ENCODE data around the gene CLCA4.
"Not testable (repeated sequence)": the region's sequence is repeated elsewhere in the genome, so short reads cannot be mapped to it uniquely, and the experiment has no call there.

CLCA4 gene, protein sequence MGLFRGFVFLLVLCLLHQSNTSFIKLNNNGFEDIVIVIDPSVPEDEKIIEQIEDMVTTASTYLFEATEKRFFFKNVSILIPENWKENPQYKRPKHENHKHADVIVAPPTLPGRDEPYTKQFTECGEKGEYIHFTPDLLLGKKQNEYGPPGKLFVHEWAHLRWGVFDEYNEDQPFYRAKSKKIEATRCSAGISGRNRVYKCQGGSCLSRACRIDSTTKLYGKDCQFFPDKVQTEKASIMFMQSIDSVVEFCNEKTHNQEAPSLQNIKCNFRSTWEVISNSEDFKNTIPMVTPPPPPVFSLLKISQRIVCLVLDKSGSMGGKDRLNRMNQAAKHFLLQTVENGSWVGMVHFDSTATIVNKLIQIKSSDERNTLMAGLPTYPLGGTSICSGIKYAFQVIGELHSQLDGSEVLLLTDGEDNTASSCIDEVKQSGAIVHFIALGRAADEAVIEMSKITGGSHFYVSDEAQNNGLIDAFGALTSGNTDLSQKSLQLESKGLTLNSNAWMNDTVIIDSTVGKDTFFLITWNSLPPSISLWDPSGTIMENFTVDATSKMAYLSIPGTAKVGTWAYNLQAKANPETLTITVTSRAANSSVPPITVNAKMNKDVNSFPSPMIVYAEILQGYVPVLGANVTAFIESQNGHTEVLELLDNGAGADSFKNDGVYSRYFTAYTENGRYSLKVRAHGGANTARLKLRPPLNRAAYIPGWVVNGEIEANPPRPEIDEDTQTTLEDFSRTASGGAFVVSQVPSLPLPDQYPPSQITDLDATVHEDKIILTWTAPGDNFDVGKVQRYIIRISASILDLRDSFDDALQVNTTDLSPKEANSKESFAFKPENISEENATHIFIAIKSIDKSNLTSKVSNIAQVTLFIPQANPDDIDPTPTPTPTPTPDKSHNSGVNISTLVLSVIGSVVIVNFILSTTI

DNA sequence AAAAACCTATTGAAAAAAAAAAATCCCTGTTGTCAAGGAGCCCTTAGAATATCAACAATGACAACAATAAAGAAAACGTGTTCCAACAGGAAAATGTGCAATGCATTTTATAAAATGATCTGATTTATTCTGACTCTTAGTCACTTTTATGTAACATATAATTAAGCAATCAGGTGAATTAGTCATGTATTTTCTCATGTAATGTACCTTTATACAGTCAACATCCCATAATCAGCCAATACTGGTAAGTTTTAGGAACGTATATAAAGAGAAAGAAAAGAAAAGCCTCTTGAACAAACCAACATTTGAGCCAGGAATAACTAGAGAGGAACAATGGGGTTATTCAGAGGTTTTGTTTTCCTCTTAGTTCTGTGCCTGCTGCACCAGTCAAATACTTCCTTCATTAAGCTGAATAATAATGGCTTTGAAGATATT, at the start of gene CLCA4:
Gene CLCA4, plus strand, starts transcription at position 292 of the 435 bp plus-strand sequence. Its CDS starts 42 bp downstream, at position 334.
- DNase-seq = no peak

DNA sequence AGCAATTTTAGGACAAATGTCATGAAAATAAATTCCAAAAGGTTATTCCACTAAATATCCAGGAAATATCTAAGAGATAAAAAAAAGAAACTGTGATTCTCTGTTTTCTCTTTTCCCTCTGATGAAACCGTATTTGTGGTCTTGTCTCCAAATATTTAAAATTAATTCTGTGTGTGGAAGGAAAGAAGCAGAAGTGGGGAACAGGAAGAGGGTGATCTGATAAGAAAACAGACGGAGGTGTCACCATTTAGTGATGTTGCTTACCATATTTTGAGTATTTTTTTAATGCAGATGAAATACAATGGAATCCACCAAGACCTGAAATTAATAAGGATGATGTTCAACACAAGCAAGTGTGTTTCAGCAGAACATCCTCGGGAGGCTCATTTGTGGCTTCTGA, 48.6 kb upstream of the CLCA4 start:
- DNase-seq = no peak

DNA sequence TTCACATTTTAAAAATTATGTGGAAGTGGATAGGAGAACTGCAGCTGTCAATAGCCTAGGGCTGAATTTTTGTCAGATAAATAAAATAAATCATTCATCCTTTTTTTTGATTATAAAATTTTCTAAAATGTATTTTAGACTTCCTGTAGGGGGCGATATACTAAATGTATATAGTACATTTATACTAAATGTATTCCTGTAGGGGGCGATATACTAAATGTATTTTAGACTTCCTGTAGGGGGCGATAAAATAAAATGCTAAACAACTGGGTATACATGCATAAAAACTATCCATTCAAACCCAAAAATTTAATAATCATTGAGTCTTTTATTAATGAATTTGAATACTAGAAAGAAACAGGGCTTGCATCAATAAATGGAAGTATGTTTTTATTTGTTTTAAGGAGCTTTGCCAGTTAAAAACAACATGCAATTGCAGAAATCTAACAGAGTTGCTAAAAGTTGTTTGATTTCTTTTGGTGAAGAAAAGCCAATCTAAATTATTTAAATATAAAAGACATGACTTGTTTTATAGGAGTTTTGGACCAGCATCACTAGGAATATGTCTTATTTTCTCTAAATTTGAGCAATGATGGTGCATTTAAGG, 46.8 kb upstream of the CLCA4 start:
- peak; percentile 78 for DNase-seq

DNA sequence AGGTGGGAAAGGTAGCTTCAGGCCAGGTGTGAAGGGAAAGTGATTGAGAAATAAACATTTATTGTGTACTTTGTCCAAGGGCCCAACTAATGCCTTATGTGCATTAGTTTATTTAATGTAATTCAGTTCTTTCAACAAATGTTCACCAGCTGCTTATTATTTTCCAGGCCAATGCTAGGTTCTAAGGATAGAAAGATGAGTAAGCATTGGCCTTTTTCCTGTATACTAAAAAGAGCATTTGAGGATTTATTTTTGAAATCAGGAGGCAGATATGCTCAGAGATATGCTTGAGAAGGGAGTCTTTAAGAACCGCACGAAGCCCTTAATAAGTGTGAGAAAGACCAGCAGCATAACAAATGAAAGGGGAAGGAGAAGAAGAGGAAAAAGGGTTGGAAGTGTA, 46.2 kb upstream of the CLCA4 start:
- DNase-seq = no peak

DNA sequence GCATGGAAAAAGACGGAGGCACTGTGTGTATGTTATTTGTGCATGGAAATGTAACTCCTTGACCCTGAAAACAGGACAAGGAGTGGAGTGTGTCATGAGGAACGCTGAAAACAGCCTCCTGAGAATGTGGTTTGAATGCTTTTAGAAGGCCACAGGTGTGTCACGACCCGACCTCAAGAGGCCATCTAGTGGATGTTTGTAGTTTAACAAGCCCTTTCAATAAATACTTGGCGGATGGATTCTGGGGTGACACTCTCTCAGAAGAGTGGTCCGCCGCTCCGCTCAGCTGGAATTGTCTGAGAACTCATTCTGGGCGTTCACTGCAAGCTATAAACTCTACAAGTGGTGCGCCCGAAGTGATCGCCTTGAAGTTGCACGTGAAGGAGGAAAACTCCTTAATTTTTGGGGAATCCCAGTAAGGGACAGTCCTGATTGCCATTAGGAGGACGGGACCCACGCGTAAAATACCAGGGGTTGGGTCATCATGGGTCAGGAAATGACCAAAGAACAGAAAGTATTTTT, 44.7 kb upstream of the CLCA4 start:
- not testable (repeated sequence) for DNase-seq

DNA sequence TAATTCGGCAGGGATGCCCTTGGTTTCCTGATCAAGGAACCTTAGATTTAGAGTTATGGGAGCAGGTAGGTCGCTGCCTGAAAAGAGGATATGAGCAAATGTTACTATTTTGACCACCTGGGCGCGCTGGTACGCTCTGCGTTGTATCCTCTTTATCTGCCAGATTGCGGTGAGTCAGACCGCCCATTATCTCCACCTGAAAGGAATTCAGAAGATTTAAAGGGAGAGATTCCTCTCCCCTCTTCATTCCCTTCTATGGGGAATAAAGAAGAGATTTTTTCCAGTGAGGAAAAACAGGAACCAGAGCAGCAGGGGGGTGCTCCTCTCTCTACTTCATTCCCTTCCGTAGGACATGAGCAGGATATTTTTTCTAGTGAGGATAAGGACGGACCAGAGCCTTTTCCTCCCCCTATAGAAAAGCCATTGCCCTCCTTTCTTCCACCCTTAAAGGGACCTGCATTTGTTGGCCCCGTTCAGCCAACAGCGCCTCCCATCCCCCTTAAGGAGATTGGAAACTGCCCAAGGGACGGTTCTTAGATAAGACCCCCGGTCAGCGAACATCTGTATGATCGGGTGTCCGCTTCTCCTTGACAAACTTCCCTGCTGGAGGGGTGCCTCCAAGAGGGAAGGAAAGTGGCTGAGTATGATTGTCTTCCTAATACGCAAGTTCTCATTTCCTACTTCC, 44.0 kb upstream of the CLCA4 start:
- DNase-seq = no peak

DNA sequence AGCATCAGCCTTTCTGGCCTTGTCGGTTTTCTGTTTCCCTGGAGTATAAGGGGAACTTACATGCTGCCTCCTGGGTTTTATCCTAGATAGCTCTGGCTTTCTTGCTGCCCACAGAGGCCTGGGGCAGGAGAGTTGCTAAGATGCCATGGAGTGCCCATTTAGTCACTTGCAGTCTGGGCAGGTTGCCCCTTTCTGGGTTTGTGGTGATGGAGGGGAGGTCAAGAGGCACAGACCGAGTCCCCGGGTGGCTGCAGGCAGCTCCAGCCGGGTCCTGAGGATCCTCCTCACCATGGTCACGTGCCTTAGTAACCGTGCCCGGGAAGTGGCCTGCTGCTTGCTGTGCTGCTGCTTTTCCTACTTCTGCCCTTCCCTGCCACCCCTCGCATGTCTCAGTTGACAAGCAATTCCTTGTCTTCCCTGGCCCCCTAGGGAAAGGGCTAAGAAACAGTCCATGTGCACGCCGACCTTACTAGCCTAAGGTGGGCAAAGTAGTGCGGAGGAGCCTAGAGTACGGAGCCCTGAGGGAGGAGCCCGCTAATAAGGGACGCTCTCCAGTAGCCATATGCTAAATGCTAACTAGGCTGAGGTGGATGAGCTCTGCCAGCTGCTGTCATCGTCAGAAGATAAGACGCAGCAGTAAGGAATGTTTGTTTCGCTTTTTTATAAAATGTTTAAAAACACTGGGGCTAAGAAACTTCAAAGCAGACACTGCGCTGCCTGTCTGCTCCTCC, 43.3 kb upstream of the CLCA4 start:
- peak; percentile 38 for DNase-seq

DNA sequence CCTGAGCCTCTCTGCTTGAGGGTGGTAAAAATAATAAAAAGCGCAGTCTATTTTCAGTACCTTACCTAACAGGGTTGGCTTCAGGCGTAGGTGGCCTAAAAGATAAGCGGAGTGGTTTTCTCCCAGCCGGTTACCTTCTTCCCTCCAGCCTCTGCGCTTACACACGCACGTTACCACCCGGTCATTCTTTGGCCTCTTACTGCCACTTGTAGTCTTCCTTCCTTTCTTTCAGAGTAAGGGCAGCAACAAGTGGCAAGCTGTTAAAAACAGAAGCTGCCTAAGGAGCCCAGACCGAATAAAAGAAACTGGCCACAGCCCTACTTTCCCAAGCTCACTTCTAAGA, 42.8 kb upstream of the CLCA4 start:
- DNase-seq = no peak

DNA sequence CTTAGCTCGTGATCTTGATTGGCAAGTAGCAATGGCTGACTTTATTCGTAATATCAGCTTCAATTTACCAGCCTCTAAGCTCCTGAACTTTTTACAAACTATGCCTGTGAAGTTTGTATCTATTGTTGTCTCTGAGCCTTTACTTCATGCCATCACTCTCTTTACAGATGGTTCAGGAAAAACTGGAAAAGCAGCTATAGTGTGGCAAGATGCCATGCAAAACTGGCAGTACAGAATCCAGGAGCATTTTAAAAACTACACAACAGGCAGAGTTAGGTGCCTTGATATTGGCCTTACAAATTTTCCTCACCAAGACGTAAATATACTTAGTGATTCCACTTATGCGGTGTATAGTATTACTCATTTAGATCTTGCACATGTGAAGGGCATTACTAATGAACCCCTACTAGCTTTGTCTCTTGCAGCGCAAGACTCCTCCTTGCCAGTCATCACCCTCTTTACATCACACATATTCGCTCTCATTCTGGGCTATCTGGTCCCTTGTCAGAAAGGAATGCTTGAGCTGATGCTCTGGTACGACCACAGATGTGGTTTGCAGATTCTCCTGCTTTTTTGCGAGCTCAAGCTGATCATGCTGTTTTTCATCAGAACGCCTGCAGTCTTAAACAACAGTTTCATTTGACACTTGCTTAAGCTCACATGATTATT, 41.8 kb upstream of the CLCA4 start:
- no peak for DNase-seq

DNA sequence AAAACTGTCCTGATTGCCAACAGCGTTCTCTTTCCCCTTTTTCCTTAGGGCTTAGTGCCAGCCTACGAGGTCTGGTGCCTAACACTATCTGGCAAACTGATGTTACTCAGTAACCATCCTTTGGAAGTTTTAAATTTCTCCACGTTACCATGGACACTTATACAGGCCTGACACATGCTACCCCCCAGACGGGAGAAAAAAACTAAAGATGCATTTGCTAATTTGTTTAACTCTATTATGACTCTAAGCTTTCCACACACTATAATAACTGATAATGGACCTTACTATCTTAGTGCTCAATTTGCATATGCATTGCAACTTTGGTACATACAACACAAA, 41.3 kb upstream of the CLCA4 start:
- DNase-seq = no peak

DNA sequence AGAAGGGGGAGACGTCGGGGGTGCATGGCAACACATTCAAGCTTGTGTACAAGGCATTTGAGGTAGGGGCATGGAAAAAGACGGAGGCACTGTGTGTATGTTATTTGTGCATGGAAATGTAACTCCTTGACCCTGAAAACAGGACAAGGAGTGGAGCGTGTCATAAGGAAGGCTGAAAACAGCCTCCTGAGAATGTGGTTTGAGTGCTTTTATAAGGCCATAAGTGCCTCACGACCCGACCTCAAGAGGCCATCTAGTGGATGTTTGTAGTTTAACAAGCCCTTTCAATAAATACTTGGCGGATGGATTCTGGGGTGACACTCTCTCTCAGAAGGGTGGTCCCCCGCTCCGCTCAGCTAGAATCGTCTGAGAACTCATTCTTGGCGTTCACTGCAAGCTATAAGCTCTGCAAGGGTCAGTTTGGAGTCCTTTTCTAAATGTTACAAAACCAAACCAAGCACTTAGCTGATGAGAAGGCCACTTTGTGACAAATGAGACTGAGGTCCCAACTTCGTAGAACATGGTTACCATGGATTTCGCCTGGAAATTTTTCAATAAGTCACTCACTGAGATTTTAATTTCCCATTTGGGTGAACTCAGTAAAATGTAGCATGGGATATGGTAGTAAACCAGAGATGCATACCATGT, 38.8 kb upstream of the CLCA4 start:
- peak; percentile 27 for DNase-seq

DNA sequence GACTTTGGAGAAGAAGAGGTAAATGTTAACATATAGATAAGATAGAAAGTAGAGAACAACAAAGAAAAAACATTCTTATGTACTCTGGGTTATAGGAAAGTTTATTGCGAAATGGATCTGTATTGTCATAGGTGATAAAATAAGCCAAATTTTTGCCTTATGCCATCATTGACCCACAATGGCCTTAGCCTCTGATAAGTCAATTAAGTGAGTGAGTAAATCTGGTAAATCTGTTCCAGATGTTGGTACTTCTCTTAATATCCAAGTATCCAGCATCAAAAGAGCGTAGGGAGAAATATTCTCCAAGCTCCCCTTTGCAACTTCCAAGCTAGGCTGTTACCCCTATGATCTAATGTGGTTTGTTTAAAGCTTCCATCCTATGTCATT, 38.3 kb upstream of the CLCA4 start:
- DNase-seq = peak; percentile 13

DNA sequence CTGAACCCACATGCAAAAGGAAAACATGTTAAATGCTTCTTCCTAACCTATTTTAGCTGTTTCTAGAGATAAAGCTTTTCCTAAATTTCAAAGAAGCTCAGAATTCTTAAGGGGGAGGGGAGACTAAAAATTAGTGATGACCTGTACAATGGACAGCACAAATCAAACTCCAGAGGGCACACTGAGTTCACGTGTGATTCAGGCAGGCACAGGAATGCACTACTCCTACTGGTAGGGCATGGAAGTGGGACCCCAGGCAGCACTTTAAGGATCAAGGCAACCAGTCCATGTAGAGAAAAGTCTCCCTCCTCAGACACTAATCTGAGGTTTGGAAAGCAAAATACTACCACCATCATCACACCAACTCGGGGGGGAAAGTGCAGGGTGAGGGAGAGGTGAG, 31.3 kb upstream of the CLCA4 start:
- peak; percentile 43 for DNase-seq

DNA sequence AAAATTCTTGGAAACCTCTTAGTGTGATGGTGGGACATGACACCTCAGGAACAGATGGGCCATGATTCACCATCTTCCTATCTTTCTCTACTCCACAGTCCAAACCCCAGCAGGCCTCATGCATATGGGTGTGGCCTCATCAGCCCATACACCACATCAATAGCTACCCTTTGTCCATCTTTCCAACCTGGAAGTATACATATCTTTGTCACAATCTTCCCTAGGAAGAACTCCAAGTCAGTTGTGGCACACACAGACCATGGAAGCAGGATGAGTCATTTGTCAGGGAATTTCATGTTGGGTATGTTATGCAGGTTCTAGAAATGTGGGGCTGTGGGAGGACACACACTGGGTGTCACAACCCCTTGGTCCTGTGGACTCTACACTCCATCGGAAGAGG, 30.5 kb upstream of the CLCA4 start:
- no peak for DNase-seq

DNA sequence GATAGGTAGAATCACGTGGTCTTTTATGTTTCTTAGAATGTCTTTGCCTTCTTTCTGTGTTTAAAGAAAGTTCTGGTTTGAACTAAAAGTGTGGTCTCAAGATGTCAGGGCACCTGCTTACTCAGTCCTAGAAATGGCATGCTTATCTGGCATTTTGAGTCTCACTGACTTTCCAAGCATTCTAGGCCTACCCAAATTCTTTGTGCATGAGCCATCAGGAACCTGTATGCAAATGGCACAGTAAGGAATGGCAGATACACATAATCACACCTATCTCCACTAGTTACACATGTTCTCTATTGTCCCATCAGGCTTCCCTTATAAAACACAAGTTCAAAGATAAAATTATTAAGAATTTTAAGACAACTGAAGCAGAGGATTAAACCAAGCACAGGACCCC, 29.5 kb upstream of the CLCA4 start:
- no peak for DNase-seq

DNA sequence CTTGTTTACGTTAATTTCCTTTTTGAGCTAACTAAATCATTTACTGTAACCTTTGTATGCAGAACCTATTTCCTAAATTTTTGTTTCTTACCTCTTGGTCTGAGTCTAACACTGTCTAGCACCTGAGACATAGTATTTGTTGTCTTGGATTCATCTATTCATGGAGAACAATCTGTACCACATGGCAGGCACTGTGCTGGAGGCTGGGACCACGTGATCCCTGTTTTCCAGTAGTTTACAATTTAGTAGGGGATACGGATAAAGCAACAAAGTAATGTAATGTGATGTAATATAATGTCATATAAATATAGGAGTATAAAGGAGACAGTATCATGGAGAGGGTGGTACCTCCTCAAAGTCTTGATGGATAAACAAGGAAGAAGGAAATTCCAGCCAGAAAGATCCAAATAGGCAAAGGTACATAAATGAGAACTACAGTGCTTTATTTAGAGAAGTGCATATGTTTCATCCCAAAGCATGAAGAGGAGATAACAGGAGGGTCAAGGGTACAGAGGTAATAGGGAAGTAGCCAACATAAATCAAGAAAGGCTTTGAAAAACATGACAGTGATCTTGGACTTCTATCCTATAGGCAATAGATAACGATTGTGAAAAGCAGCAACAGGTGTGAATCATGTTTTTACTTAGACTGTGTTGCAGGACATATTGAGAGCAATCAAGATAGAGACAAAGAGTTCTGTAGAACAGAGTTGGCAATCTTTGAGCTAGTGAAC, 25.9 kb upstream of the CLCA4 start:
- no peak for DNase-seq

DNA sequence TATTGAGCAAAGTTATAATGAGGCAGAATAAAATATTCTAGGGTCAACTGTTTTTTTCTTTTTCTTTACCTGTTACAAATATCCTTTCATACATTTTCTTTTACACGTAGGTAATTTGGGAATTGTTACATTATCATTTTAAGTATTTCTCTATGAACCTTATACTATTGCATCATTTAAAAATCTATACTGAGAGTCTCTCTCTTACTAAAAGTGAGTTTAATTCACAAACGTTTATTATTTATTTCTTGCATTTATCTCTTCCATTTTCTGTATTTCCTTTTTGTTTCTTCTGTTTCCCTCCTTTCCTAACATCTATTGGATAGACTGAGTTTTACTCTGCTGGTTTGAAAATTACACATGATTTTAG, 25.4 kb upstream of the CLCA4 start:
- DNase-seq = no peak

DNA sequence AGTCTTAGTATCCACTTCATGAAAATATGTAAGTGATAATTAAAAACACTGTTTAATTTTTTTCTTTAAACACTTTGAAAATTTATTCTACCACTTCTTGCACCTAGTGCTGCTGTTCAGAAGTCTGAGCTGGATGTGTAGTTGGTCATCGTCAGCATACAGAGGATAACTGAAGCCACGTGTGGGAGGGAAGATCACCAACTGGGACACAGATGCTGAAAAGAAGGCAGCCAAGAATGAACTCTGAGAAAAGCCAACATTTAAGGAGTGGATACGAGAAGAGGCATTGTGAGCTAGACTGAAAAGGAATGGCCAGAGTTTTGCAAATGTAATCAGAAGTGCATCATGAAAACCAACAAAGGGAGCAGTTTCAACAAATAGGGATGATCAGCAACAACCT, 24.6 kb upstream of the CLCA4 start:
- no peak for DNase-seq

DNA sequence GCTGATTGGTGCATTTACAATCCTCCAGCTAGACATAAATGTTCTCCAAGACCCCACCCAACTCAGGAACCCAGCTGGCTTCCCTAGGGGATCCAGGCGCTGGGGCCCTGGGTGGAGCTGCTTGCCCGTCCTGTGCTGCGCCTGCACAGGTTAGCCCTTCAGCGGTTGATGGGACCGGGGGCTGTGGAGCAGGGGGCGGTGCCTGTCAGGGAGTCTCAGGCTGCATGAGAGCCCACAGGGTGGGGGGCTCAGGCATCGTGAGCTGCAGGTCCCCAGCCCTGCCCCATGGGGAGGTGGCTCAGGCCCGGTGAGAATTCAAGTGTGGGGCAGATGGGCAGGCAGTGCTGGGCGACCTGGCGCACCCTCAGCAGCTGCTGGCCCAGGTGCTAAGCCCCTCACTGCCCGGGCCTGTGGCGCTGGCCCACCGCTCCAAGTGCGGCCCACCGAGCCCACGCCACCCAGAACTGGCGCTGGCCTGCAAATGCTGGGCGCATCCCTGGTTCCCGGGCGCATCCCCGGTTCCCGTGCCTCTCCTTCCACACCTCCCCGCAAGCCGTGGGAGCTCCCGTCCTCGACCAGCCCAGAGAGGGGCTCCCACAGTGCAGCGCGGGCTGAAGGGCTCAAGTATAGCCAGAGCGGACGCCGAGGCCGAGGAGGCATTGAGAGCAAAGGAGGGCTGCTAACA, 23.1 kb upstream of the CLCA4 start:
- DNase-seq = no peak

DNA sequence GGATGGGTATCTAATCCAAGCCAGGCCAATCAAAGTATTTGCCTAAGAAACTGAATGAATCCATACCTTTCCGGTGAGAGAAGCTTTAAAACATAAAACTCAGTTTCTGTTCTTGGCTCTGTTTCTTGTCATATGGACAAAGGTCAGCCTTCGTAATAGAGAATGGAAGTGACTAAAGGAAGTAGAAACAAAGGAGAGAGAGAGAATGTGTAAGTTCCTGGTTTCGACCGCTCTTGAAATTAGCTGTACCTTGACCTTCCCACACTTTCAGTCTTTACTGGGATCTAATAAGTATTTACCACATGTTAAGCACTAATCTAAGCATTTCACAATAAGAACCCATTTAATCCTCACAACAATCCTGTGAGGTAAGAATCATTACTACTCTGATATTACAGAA, 19.6 kb upstream of the CLCA4 start:
- no peak for DNase-seq

Measured in HCEC 1CT (cell line).